Activated CD8-positive, alpha-beta memory T cell treated with anti-CD3 and anti-CD28 coated beads for 1 hour (primary cell): ENCODE results near the gene PXDC1.
"Not testable (repeated sequence)": the region's sequence is repeated elsewhere in the genome, so short reads cannot be mapped to it uniquely, and the experiment has no call there.

Source experiments
- DNase-seq, 2 donors: peaks; one replicate each; pipeline ENCODE4 v3.0.0-alpha.2; 2020; ENCODE audit warnings: low read depth in 1 of 2; ENCODE audit errors: extremely low read depth in 1 of 2

Gene PXDC1

GRCh38 chr6:3784423-3784822 lies 32.9 kb upstream of the PXDC1 start:
- DNase-seq: no peak

GRCh38 chr6:3782876-3783832 lies 31.6 kb upstream of the PXDC1 start:
- no peak for DNase-seq

- no peak for DNase-seq
Observed at GRCh38 chr6:3781504-3781903, 30.0 kb upstream of the PXDC1 start.

GRCh38 chr6:3779574-3779849 lies 28.0 kb upstream of the PXDC1 start:
- no peak for DNase-seq

- no peak for DNase-seq
Observed at GRCh38 chr6:3778701-3779573, 27.4 kb upstream of the PXDC1 start.

- no peak for DNase-seq
Observed at GRCh38 chr6:3777730-3778461, 26.4 kb upstream of the PXDC1 start.

- DNase-seq: no peak
Observed at GRCh38 chr6:3776881-3777507, 25.5 kb upstream of the PXDC1 start.

- no peak for DNase-seq
Observed at GRCh38 chr6:3775847-3776246, 24.3 kb upstream of the PXDC1 start.

- no peak for DNase-seq
Observed at GRCh38 chr6:3775386-3775785, 23.9 kb upstream of the PXDC1 start.

- no peak for DNase-seq
Observed at GRCh38 chr6:3773678-3774298, 22.3 kb upstream of the PXDC1 start.

GRCh38 chr6:3772127-3772999 lies 20.9 kb upstream of the PXDC1 start:
- not testable (repeated sequence) for DNase-seq

GRCh38 chr6:3771407-3772011 lies 20.0 kb upstream of the PXDC1 start:
- DNase-seq: no peak

- no peak for DNase-seq
Observed at GRCh38 chr6:3770023-3770720, 18.7 kb upstream of the PXDC1 start.

- DNase-seq: no peak
Observed at GRCh38 chr6:3769610-3770009, 18.1 kb upstream of the PXDC1 start.

- no peak for DNase-seq
Observed at GRCh38 chr6:3768502-3768901, 17.0 kb upstream of the PXDC1 start.

GRCh38 chr6:3767483-3767882 lies 16.0 kb upstream of the PXDC1 start:
- not testable (repeated sequence) for DNase-seq

- no peak for DNase-seq
Observed at GRCh38 chr6:3766214-3766613, 14.7 kb upstream of the PXDC1 start.

GRCh38 chr6:3765415-3765814 lies 13.9 kb upstream of the PXDC1 start:
- no peak for DNase-seq
